NCI-H2107 treated with DMSO at 0.1 percent for 48 hours (cell line): ENCODE data around the gene MARCHF9.
"Not testable (repeated sequence)": the region's sequence is repeated elsewhere in the genome, so short reads cannot be mapped to it uniquely, and the experiment has no call there.

Experiments
- DNase-seq: peaks from one replicate; lab custom pipeline; 2025; ENCODE audit not compliant: unreplicated experiment; lab: John Stamatoyannopoulos, UW

The MARCHF9 gene

GRCh38 chr12:57769594-57769993, 14.7 kb downstream of the MARCHF9 start:
- no peak for DNase-seq

- no peak for DNase-seq
Measured at GRCh38 chr12:57770734-57771133, 15.8 kb downstream of the MARCHF9 start.

- DNase-seq = peak; percentile 91
Measured at GRCh38 chr12:57771236-57771872, 16.5 kb downstream of the MARCHF9 start.

- DNase-seq = peak; percentile 91
Measured at GRCh38 chr12:57771873-57772428, 17.0 kb downstream of the MARCHF9 start, which contains the start of gene METTL1. Gene METTL1 (minus strand): TSS chr12:57772105. CDS start chr12:57772083, 22 bp downstream.

GRCh38 chr12:57772429-57773322, 17.8 kb downstream of the MARCHF9 start, which contains the start of gene EEF1AKMT3:
Gene EEF1AKMT3 (plus strand): TSS chr12:57772614. CDS start chr12:57772725, 111 bp downstream.
- no peak for DNase-seq

GRCh38 chr12:57774634-57775033, 19.7 kb downstream of the MARCHF9 start:
- DNase-seq = not testable (repeated sequence)

- DNase-seq = no peak
Measured at GRCh38 chr12:57775044-57775443, 20.1 kb downstream of the MARCHF9 start.

- DNase-seq = no peak
Measured at GRCh38 chr12:57775563-57776246, 20.8 kb downstream of the MARCHF9 start.

- DNase-seq = no peak
Measured at GRCh38 chr12:57776247-57776587, 21.3 kb downstream of the MARCHF9 start.

GRCh38 chr12:57777367-57777766, 22.5 kb downstream of the MARCHF9 start:
- no peak for DNase-seq

- DNase-seq = no peak
Measured at GRCh38 chr12:57777911-57778310, 23.0 kb downstream of the MARCHF9 start.

- DNase-seq = no peak
Measured at GRCh38 chr12:57779736-57780135, 24.8 kb downstream of the MARCHF9 start.

- no peak for DNase-seq
Measured at GRCh38 chr12:57780284-57780897, 25.5 kb downstream of the MARCHF9 start.

GRCh38 chr12:57781244-57781643, 26.3 kb downstream of the MARCHF9 start:
- DNase-seq = no peak

- DNase-seq = no peak
Measured at GRCh38 chr12:57781801-57782200, 26.9 kb downstream of the MARCHF9 start.

GRCh38 chr12:57782243-57782607, 27.3 kb downstream of the MARCHF9 start:
- no peak for DNase-seq

GRCh38 chr12:57782608-57783465, 27.9 kb downstream of the MARCHF9 start, which contains the start of gene TSFM:
Gene TSFM (plus strand): TSS chr12:57782787. CDS start chr12:57782802, 15 bp downstream.
- DNase-seq = peak; percentile 80

- DNase-seq = no peak
Measured at GRCh38 chr12:57783466-57783801, 28.5 kb downstream of the MARCHF9 start.

GRCh38 chr12:57783861-57784260, 29.0 kb downstream of the MARCHF9 start:
- no peak for DNase-seq

- no peak for DNase-seq
Measured at GRCh38 chr12:57793920-57794319, 39.0 kb downstream of the MARCHF9 start.
